Pancreas (tissue), 10 donors: ENCODE data around the gene FGD3. TPM values are rescaled to one million over a fixed set of nuclear protein-coding genes. Genes with fewer than 3 reads are reported as not detected.

Source experiments
- ATAC-seq, 4 donors: fragments of 200-7000 bp; cut with Tn5 transposase; one replicate each; pipeline versions ENCODE4 v1.8.0 to v1.9.1; 2020; ENCODE audit warnings: mild to moderate bottlenecking in 4 of 4, moderate library complexity in 4 of 4
- DNase-seq, 6 donors: peaks; one replicate each; pipeline ENCODE4 v3.0.0-alpha.2; 2020
- FAIRE-seq: peaks from 2 replicates; lab custom pipeline; 2012; peaks lifted over from hg19 to GRCh38; lab: Jason Lieb, UNC
- H3K27ac ChIP-seq, 4 donors: fragments of 200-600 bp; sonication (generic); 1 replicate in 3 of 4; 2 replicates in 1 of 4; pipeline versions ENCODE4 v1.5.0 to v1.8.0; 2020
- H3K27me3 ChIP-seq, 4 donors: fragments of 200-600 bp; one replicate each; pipeline ENCODE4 v1.8.0; 2021
- H3K36me3 ChIP-seq, 3 donors: fragments of 200-600 bp; sonication (generic) in 1 of 3; one replicate each; pipeline versions ENCODE4 v1.5.0 to v1.8.0; 2020 to 2021
- H3K4me1 ChIP-seq, 3 donors: fragments of 200-600 bp; one replicate each; pipeline ENCODE4 v1.8.0; 2021
- H3K4me3 ChIP-seq, 4 donors: fragments of 200-600 bp; sonication (generic) in 2 of 4; one replicate each; pipeline versions ENCODE4 v1.5.0 to v1.8.0; 2020 to 2021
- H3K9me3 ChIP-seq, 4 donors: fragments of 200-600 bp; one replicate each; pipeline ENCODE4 v1.8.0; 2021
- WGBS, 2 donors: extraction: QIAGEN DNeasy Blood & Tissue Kit; methylation state at CpG; one replicate each; pipeline ENCODE4 v1.1.7; 2013; 5-methylcytosine and 5-hydroxymethylcytosine counted together
- intact Hi-C, 3 donors: fragments of 100-400 bp; cut with DNase I; formaldehyde crosslinking; loops; one replicate each; pipeline versions ENCODE4 v1.11.1 to v1.14.2; 2022
- polyA plus RNA-seq, 2 donors: library from polyadenylated mRNA; stranded (reverse); fragments of 200-250 nt; gene quantifications; one replicate each; pipeline ENCODE4 v1.2.3, GENCODE V29; 2013
- total RNA-seq, 6 donors: library from RNA; stranded (reverse); fragmentation: NEBNext Ultra II Directional in 4 of 6; extraction: Animal tissue kit (Norgen Biotek cat#: 25700) in 4 of 6; gene quantifications; one replicate each; pipeline versions ENCODE4 v1.2.1 to v1.2.4, GENCODE V29; 2021 to 2023
- TF ChIP-seq, protein P1 (sequence below), 4 donors: fragments of 200-600 bp; sonication (generic) in 3 of 4; IDR thresholded peaks; one replicate each; pipeline versions ENCODE4 v1.5.0 to v1.8.0; 2021; ENCODE audit warnings: antibody characterized with exemption in 4 of 4
- donor health status: healthy with polysubstance abuse.
- donor health status: DM: no; HTN: no; CAD: no; lungs with moderate emphysema.
- donor health status: DM: no; HTN: no; CAD: no.
- donor health status: control.
- donor health status: control.
- donor health status: Bipolar disorder and iron deficiency.
- donor health status: DM: yes; HTN: yes; CAD: no.
- donor health status: DM: no; HTN: no; CAD: no.
- donor health status: DM: no; HTN: no; CAD: no.
- donor health status: DM: yes; HTN: yes; CAD: no.

FGD3 gene
- total and polyA plus RNA-seq, 8 donors, result 5.0 to 27.7 (median 7.8) TPM

DNA sequence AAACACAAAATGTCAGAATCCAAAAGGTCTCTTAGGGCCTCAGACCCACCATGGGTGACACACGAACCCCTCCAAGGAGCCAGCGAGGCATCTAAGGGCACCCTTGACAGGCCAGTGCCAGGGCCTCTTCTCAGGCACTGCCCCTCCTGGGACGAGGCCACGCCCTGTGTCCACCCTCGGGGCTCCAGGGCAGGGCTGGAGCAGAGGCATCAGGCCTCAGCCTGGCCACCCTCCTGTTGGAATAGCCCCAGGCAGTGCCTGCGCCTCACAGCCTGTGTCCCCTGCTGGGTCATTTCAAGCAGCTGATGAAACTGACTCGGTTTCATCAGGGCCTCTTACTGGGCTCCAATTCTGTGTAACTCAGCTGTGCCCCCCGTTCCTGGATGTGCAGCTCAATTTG is 78.4 kb downstream of the FGD3 start:
- no peak overlapping the region for H3K27ac ChIP-seq
- H3K4me1 ChIP-seq, result no peaks in the 10 kb centered on the region
- H3K36me3 ChIP-seq, result no peaks in the 10 kb centered on the region
- no peak for ATAC-seq
- 67 to 79% methylated on average over 8 of the region's 8 CpGs for WGBS, 2 donors
- TF ChIP-seq, protein P1, sequence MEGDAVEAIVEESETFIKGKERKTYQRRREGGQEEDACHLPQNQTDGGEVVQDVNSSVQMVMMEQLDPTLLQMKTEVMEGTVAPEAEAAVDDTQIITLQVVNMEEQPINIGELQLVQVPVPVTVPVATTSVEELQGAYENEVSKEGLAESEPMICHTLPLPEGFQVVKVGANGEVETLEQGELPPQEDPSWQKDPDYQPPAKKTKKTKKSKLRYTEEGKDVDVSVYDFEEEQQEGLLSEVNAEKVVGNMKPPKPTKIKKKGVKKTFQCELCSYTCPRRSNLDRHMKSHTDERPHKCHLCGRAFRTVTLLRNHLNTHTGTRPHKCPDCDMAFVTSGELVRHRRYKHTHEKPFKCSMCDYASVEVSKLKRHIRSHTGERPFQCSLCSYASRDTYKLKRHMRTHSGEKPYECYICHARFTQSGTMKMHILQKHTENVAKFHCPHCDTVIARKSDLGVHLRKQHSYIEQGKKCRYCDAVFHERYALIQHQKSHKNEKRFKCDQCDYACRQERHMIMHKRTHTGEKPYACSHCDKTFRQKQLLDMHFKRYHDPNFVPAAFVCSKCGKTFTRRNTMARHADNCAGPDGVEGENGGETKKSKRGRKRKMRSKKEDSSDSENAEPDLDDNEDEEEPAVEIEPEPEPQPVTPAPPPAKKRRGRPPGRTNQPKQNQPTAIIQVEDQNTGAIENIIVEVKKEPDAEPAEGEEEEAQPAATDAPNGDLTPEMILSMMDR (IDR thresholded peaks at IDR 0.05), result no peak
- no peak for FAIRE-seq
- H3K9me3 ChIP-seq, result no peaks in the 10 kb centered on the region
- intact Hi-C loops, result no loop called here
- peak in 1 of 6 donors; percentile 28 for DNase-seq
- H3K4me3 ChIP-seq, result no peak overlapping the region
- H3K27me3 ChIP-seq, result no peaks in the 10 kb centered on the region

DNA sequence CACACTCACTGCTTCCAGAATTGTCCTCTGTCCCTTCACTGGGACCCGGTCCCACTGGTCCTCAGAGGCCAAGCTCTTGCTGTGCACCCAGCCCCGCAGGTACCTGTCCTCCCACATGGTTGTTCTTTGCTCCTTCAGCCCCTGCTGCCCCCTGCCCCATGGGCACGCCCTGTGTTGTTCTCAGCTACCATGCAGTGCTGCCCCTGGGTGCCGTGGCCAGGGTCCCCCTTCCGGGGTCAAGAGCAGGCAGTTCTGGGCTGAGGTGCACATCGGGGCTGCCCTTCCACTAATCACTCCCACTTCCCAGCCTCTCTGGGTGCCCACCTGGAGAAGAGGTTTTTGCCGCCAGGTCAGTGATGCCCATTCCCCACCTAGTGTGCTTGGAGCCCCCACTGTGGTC is 79.3 kb downstream of the FGD3 start:
- FAIRE-seq (no peak), ATAC-seq (no peak), DNase-seq (peak in 1 of 6 donors; percentile 49)
- Histone ChIP-seq H3K27ac (no peak overlapping the region), H3K4me3 (no peak overlapping the region), H3K4me1 (no peaks in the 10 kb centered on the region), H3K9me3 (no peaks in the 10 kb centered on the region), H3K27me3 (no peaks in the 10 kb centered on the region), H3K36me3 (no peaks in the 10 kb centered on the region)
- WGBS, 2 donors, result 87 to 88% methylated on average over 7 of the region's 7 CpGs
- TF ChIP-seq, protein P1 (IDR thresholded peaks at IDR 0.05), result no peak
- intact Hi-C loops, result no loop called here

DNA sequence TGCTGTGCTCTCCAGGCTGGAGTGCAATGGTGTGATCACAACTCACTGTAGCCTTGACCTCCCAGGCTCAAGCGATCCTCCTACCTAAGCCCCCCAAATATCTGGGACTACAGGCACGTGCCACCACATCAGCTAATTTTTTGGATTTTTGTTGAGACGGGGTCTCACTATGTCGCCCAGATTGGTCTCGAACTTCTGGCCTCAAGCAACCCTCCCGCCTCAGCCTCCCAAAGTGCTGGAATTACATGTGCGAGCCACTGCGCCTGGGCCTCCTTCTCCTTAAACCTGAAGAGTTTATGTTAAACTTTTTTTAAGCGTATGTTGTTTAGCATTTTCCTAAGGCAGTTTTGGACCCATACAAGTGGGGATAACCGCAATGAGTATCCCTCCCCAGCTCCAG is 80.4 kb downstream of the FGD3 start:
- no peaks in the 10 kb centered on the region for H3K9me3 ChIP-seq
- H3K27ac ChIP-seq, result no peak overlapping the region
- no peak overlapping the region for H3K4me3 ChIP-seq
- H3K36me3 ChIP-seq, result no peaks in the 10 kb centered on the region
- WGBS, 2 donors, result 86 to 93% methylated on average over 10 of the region's 10 CpGs
- DNase-seq, result no peak
- intact Hi-C loops, result no loop called here
- H3K4me1 ChIP-seq, result no peaks in the 10 kb centered on the region
- TF ChIP-seq, protein P1 (IDR thresholded peaks at IDR 0.05), result no peak
- H3K27me3 ChIP-seq, result no peaks in the 10 kb centered on the region
- ATAC-seq, result no peak
- FAIRE-seq, result no peak

DNA sequence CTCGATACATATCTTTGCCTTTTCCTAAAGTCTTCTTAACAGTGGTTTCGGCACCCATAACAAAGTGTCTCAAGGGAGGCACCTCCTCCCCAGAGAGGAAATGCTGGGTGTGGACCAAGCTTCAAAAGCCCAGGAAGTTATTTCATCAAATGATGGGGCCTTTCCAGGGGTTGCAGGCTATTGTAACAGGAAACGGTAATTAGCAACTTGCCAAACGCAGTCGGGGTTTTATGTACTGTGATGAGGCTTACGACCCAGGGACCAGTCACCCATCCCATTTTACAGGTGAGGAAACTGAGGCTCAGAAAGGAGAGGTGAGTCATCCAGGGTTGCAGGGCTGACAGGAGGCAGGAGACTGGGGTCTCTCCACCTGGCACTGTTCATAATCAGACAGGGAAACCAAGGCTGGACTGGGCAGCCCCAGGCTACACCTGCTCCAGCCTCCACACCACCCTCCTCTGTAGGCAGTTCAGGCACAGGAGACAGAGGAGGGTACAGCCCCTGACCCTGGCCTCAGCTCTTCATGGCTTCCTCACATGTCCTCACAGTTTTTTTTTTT is 81.2 kb downstream of the FGD3 start:
- Histone ChIP-seq H3K36me3 (no peaks in the 10 kb centered on the region), H3K27ac (no peak overlapping the region), H3K9me3 (no peaks in the 10 kb centered on the region), H3K4me1 (no peaks in the 10 kb centered on the region), H3K27me3 (no peaks in the 10 kb centered on the region), H3K4me3 (no peak overlapping the region)
- TF ChIP-seq, protein P1 (IDR thresholded peaks at IDR 0.05), result no peak
- ATAC-seq, result no peak
- no peak for FAIRE-seq
- DNase-seq, result no peak
- 70 to 75% methylated on average over 6 of the region's 6 CpGs for WGBS, 2 donors
- intact Hi-C loops, result no loop called here
